Right atrium auricular region (tissue), 2 donors: ENCODE measurements around the gene MIEN1. TPM values are rescaled to one million over a fixed set of nuclear protein-coding genes. Genes with fewer than 3 reads are reported as not detected.

Experiments used
- DNase-seq: peaks from one replicate; pipeline ENCODE4 v3.0.0-alpha.2; 2019; ENCODE audit warnings: low spot score
- H3K27ac ChIP-seq, 2 donors: fragments of 200-600 bp; sonication (generic); 1 replicate in 1 of 2; 2 replicates in 1 of 2; pipeline ENCODE4 v1.5.1; 2016 to 2019
- H3K27me3 ChIP-seq, 2 donors: fragments of 200-600 bp; sonication (generic); one replicate each; pipeline versions ENCODE4 v1.5.1 to v1.6.0; 2017 to 2019
- H3K36me3 ChIP-seq: fragments of 200-600 bp; sonication (generic); one replicate; pipeline ENCODE4 v1.5.1; 2016
- H3K4me1 ChIP-seq, 2 donors: fragments of 200-600 bp; sonication (generic); one replicate each; pipeline versions ENCODE4 v1.5.1 to v1.6.0; 2017 to 2019
- H3K4me3 ChIP-seq, 2 donors: fragments of 200-600 bp; sonication (generic); 1 replicate in 1 of 2; 2 replicates in 1 of 2; pipeline ENCODE4 v1.5.1; 2017 to 2019; ENCODE audit warnings: mild to moderate bottlenecking in 1 of 2, moderate library complexity in 1 of 2
- H3K9me3 ChIP-seq, 2 donors: fragments of 200-600 bp; sonication (generic); one replicate each; pipeline ENCODE4 v1.5.1; 2019
- total RNA-seq, 2 donors: library from RNA; depleted of rRNA; stranded (reverse); fragments of >200 nt; gene quantifications; one replicate each; pipeline ENCODE4 v1.1.0, GENCODE V29; 2016
- TF ChIP-seq, protein P1 (sequence below), 2 donors: fragments of 200-600 bp; sonication (generic); IDR thresholded peaks; one replicate each; pipeline ENCODE4 v1.5.1; 2019; ENCODE audit warnings: antibody characterized with exemption in 2 of 2

MIEN1 gene
- total RNA-seq, 2 donors from 2014 or later, result 77.5 to 77.8 TPM

DNA sequence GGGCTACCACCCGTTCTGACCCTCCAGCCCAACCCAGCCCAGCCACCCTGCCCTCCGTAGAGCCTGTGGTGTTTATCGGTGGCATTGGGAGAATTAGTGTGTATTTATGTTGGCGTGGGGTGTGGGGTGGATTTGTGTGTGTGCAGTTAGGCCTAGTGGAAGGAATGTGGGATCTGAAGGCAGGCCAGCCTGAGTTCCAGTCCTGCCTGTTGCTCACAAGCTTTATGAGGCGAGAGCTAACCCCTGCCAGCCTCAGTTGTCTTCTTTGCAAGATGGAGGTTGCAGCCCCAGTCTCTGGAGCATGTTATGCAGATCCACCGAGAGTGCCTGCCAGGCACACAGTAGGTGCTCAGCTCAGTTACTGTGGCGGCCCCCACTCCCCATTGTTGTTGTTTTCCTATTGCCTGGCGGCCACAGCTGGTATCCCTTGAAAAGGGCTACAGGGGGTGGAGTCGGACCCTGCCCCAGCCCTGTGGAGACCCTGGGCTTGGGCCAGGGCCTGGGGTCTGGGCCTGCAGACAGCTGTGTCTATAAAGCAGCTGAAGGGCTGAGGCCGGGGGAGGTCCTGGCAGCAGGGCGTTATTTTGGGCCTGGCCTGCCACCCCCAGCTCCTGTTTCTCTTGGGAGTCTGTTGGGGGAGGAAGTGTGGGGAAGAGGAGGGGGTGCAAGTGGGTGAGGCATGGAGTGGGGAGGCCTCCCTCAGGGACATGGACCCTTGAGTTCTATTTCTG lies 25.3 kb downstream of the MIEN1 start:
- Histone ChIP-seq H3K9me3 (no peaks in the 10 kb centered on the region), H3K36me3 (peaks cover 29% of the 10 kb centered on the region), H3K27me3 (no peaks in the 10 kb centered on the region), H3K4me3 (no peak overlapping the region), H3K27ac (peak overlapping the region; percentile 90 to 92), H3K4me1 (peaks cover 0 to 66% of the 10 kb centered on the region in 2 donors)
- TF ChIP-seq, protein P1, sequence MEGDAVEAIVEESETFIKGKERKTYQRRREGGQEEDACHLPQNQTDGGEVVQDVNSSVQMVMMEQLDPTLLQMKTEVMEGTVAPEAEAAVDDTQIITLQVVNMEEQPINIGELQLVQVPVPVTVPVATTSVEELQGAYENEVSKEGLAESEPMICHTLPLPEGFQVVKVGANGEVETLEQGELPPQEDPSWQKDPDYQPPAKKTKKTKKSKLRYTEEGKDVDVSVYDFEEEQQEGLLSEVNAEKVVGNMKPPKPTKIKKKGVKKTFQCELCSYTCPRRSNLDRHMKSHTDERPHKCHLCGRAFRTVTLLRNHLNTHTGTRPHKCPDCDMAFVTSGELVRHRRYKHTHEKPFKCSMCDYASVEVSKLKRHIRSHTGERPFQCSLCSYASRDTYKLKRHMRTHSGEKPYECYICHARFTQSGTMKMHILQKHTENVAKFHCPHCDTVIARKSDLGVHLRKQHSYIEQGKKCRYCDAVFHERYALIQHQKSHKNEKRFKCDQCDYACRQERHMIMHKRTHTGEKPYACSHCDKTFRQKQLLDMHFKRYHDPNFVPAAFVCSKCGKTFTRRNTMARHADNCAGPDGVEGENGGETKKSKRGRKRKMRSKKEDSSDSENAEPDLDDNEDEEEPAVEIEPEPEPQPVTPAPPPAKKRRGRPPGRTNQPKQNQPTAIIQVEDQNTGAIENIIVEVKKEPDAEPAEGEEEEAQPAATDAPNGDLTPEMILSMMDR (IDR thresholded peaks at IDR 0.05), result peak in 1 of 2 donors; percentile 29
- no peak for DNase-seq

DNA sequence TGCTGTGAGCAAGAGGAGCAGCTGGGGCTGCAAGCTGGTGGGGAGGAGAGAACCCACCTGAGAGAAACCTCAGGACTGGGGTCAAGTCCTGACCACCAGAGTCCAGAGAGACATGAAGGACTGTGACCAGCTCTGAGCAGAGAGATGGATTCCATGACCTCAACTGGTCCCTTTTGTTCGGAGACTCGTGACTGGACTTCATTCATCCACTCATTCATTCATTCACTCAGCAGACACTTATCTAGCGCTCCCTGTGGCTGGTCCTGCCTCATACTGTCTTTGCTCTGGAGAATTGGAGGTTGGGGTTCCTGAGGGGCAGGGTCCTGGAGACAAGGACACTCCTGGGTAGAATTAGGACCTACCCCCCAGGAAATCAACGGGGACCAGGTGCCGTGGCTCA lies 26.4 kb downstream of the MIEN1 start:
- Histone ChIP-seq H3K4me1 (peaks cover 0 to 74% of the 10 kb centered on the region in 2 donors), H3K9me3 (no peaks in the 10 kb centered on the region), H3K27me3 (no peaks in the 10 kb centered on the region), H3K36me3 (peaks cover 18% of the 10 kb centered on the region), H3K4me3 (no peak overlapping the region), H3K27ac (peak overlapping the region; percentile 90 to 92)
- TF ChIP-seq, protein P1 (IDR thresholded peaks at IDR 0.05), result no peak
- no peak for DNase-seq

DNA sequence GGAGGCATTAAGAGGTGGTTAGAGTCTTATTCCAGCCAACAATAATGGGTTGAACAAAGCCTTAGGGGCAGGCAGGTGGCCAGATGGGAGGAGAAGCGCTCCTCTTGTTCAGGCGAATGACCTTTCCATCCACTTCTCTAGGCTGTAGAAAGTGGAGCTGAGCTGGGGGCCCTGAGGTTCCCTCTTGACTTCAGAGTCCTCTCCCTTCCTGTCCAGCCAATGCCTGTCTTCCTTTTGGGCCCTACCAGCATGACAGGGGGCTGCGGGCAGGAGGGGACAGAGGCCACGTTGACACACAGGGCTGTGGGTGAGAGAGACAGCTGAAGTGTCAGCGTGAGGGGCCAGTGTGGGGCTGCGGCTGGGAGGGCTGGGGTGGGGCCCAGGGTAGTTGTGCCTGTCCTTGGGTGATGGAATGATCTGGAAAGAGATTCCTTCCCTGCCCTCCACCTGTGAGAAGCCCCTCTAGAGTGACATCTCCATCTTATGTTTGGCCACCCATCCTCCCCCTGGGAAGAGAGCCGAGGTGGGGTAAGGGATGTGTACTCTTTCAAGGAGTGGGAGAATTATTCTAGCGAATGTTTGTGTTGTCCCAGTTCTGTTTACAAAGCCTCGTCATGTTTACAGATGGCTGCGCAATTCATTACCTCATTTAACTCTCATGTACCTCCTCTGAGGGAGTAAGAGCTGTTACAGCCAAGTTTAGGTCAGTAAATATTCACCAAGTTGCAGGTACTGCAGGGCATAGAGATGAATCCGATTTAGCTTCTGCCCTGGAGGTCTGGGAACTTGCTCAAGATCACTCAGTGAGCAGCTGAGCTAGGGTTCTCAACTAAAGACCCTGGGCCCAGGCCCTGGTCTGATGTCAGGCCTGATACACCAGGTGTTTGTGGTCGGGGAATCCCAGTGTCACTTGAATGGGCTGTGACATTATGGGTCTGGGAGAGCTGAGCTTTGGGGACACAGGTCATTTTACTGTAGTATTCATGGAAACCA lies 27.1 kb downstream of the MIEN1 start:
- H3K27me3 ChIP-seq, result no peaks in the 10 kb centered on the region
- DNase-seq, result no peak
- no peaks in the 10 kb centered on the region for H3K9me3 ChIP-seq
- peak overlapping the region; percentile 90 to 92 for H3K27ac ChIP-seq
- TF ChIP-seq, protein P1 (IDR thresholded peaks at IDR 0.05), result no peak
- H3K4me3 ChIP-seq, result no peak overlapping the region
- peaks cover 11% of the 10 kb centered on the region for H3K36me3 ChIP-seq
- H3K4me1 ChIP-seq, result peaks cover 0 to 74% of the 10 kb centered on the region in 2 donors

DNA sequence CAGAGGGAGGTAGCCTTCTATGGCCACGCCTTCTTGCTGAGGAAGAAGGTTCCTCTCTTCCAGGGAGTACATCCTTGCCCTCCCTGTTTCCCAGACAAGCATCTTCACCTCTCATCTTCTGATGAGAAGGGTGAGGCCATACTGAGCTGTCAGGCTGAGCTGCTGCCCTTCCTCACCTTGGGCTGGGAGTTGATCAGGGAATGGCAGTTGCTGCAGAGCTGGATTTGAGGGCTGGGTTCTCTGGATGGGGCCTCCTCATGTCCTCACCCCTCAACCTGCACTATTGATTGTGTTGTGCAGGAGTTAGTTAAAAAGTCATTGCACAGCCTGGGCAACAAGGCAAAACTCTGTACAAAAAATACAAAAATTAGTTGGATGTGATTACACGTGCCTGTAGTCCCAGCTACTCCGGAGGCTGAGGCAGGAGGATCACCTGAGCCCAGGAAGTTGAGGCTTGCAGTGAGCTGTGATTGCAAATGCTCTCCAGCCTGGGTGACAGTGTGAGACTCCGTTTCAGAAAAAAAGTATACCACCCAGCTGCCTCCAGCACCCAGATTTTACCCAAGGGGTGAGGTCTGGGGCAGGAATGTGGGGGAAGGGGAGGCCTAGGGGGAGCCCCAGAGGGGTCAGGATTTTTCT lies 28.4 kb downstream of the MIEN1 start:
- TF ChIP-seq, protein P1 (IDR thresholded peaks at IDR 0.05), result no peak
- H3K27me3 ChIP-seq, result no peaks in the 10 kb centered on the region
- H3K36me3 ChIP-seq, result peaks cover under 1% of the 10 kb centered on the region
- no peaks in the 10 kb centered on the region for H3K9me3 ChIP-seq
- peak overlapping the region; percentile 90 to 92 for H3K27ac ChIP-seq
- no peak for DNase-seq
- H3K4me1 ChIP-seq, result peaks cover 0 to 70% of the 10 kb centered on the region in 2 donors
- peak overlapping the region in 1 of 2 donors; percentile 93 for H3K4me3 ChIP-seq

DNA sequence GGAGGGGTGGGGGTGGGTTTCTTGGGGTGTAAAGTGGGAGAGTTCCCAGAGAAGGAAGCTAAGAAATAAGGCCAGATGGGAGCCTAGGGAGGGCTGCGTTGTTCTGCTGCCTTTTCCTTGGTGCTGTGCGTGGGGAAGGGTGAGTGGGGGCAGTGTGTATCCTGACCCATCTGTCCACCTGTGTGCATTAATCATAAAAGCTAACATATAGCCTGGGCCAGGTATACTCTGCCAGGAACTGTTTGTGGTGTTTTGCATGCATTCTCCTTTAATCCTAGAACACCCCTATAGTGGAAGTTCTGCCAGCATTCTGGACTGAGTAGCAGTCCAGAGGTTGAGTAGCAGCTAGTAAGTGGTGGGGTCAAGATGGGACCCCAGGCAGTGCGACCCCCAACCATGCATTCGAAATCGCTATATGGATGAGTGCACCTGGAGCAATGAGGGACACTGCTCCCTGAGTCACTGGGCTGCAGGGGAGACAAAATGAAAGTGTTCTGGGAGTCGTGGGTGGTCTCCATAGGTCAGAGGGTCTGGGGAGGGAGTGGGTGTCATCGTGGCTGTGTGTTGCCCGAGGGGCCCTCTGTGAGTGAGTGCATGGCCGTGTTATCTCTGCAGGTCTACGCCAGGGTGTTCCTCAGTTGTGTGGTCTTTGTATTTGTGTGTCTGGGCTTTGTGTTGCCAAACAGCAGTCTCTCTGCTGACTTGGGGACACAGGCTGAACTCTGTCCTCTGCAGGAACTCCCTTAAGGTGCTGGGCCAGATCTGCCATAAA lies 29.1 kb downstream of the MIEN1 start:
- DNase-seq, result no peak
- H3K36me3 ChIP-seq, result no peaks in the 10 kb centered on the region
- H3K4me3 ChIP-seq, result peak overlapping the region; percentile 93 to 99
- H3K4me1 ChIP-seq, result peaks cover 0 to 64% of the 10 kb centered on the region in 2 donors
- no peaks in the 10 kb centered on the region for H3K27me3 ChIP-seq
- no peaks in the 10 kb centered on the region for H3K9me3 ChIP-seq
- H3K27ac ChIP-seq, result peak overlapping the region; percentile 90 to 92
- TF ChIP-seq, protein P1 (IDR thresholded peaks at IDR 0.05), result no peak
